DMS 273 (cell line): ENCODE results near the gene KRTAP5-3.

Experiments
- DNase-seq: peaks from one replicate; lab custom pipeline; 2025; ENCODE audit not compliant: unreplicated experiment; lab: John Stamatoyannopoulos, UW

KRTAP5-3 gene

DNA sequence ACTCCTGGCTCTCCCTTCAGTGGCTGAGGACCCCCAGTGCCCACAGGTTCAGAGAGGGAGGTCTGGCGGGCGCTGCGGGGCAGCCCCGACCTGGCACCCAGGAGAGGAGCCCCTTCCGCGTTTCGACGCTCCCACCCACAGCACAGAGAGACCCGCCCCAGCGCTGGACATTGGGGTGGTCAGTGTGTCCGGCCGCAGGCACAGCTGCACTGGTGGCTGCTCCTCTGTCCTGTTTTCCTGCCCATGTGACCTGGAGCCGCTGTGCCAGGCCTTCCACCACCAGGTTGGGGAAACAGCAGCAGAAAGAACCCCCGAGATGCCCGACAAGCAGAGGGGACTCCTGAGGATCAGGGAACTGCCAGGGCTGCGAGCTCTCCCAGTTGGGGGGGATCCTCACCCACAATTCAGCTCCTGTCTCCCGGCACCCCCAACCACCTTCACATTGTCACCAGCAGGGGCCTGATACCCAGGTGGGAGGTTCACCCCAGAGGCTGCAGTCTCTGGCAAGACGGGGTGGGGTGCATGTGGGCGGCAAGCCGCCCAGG is 35.0 kb upstream of the KRTAP5-3 start:
- no peak for DNase-seq

DNA sequence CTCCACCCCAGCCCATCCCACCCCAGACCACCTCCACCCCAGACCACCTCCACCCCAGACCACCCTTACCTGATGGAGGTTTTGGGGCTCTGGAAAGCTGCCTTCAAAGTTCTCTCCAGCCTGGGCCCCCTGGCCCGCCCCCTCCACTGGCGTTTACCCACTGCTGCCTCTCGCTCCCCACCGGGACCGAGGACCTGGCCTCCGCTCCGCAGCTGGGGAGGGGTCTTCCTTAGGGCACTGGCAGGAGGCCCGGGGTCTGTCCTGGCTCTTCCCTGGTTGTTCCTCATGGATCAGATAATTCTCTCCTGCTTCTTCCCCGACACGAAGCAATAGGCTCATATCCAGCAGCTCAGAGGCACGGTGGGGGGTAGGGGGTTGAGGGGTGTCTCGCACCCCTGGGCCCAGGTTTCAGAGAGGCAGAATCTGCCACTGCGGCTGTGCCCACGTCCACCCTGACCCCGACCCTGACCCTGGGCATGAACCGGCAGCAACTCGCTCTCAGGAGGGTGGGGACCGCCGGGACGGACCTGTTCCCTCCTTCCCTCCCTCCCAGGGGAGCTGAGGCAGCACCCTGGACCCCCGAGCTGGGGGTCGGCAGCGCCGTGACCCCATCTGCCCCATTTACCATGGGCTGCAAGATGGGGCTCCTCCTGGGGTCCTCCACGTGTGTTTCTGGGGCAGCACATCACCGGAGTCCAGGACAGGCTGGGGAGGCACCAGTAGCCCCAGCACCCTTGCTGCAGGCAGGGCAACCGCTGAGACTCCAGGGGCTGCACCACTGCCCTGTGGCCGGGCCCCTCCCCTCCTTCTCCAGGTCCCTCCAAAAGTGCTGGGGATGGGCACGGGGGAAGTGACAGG is 34.3 kb upstream of the KRTAP5-3 start:
- no peak for DNase-seq

DNA sequence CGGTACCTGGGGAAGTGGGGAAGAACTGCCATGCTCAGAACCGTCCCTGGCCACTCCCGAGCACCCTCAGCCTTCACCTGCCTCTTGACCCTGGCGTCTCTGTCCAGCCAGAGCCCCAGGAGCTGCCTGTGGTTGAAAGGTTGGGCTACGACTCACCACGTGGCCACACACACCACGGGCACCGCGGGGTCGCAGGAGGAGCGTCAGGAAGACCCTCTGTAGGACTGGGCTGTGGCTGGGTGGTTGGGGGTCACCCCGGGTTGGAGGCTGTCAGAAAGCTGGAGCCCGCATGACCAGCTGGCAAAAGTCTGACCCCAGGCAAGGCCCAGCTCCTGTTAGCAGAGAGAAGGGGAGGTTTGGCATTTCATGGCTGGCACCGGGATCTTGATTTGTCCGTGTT is 32.8 kb upstream of the KRTAP5-3 start:
- no peak for DNase-seq

DNA sequence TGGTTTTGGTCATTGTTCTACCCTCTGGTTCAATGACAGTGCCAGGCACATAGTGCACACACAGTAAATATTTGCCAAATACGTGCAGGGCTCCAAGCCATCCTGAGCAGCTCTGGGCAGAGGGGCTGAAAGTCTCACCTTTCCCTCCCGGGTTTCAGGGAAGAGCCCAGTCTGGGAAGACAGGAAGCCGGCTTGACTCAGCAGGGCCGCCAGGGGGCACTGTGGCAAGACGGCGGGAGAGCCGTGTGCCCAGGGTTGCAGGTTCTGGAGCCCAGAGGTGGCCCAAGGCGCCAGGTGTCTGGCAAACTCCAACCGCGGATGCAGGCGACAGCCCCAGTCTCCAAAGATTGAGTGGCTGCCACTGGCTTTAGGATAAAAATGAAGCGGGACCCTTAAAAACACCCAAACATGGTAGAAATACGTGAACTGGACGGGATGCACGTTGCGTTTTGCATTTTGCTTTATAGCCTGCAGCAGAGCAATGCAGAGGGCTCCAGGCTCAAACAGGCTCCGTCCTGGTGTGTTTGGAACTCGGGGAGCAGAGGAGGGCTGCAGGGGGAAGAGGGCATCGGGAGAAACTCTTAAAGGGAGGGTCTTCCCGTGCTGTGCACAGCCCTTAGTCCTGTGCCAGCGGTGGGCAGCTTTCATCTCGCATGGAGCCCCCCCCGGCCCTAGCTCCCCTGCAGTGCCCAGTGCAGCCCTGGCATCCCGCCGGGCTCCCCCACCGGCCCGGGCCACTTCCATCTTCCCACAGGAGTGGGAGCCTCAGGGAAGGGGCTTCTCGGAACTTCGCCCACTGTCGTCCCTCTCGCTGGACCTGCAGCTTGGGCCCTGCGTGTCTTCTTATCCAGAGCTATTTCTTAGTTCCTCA is 32.0 kb upstream of the KRTAP5-3 start:
- DNase-seq, result peak; percentile 68

DNA sequence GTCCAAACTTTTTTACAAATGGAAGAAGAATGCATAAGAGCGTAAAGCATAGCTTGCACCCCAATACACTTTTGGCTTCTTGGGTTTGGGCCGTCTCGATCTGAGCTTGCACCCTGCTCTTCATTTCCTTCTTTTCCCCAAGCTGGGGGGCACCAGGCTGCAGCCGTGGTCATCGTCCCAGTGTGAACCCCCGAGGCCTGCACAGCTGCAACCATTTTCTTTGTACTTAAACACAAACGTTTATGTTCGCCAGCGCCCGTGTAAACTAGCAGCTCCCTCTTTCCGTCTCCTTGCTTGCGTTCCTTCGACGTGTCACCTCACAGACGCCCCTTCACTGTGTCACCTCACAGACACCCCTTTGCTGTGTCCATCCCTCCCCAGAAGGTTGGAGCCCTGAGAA is 31.4 kb upstream of the KRTAP5-3 start:
- no peak for DNase-seq

DNA sequence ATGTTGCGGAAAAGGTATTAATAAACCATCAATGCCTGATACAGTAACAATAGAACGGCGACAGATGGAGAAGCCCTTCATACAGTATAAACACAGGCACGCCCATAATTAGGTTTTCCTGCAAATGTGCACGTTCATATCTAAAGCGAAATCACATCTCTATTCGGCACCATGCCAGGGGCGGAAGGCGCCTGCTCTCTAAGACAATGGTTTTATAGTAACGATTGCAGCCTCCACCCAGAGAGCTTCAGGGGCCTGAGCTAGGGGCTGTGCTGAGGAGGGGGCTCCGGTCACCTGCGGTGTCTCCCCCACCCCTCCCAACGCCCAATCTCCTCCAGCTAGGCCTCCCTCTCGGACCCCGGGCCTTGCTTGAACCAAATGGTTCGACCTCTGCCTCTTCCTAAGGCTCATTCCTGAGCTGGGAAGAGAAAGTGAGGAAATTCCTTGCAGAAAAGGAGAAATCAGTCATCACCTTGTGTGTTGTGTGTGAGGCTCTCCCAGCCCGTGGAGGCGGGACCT is 30.9 kb upstream of the KRTAP5-3 start:
- DNase-seq, result peak; percentile 59

DNA sequence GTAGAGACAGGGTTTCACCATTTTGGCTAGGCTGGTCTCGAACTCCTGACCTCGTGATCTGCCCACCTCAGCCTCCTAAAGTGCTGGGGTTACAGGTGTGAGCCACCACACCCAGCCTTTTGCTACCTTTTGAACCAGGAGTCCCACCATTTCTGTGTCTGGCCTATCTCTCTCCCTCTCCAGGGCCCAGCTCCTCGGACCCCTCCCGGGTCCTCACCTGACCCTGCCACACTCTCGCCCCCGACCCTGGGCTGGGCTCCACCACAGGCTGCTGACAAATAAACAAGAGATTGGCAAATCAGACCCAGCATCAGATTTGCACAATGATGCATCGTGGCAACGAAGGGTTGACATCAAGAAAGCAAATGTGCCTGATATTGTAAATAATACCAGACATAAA is 30.1 kb upstream of the KRTAP5-3 start:
- no peak for DNase-seq

DNA sequence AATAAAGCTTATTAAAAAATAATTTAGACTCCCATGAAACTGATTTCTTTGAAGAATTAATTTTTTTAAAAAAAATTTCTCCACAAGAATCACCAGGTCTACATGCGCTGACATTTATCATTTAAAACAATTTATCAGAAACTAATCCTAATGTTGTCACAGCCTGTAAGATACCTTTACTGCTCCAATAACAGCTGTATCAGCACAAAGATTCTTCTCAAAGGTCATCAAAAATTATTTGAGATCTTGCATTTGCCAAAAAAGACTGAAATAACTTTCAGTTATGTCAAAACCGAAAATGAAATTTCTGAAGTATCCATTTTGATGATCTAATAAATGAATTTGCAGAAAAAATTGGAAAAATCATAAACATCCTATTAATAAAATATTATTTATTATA is 29.4 kb upstream of the KRTAP5-3 start:
- no peak for DNase-seq

DNA sequence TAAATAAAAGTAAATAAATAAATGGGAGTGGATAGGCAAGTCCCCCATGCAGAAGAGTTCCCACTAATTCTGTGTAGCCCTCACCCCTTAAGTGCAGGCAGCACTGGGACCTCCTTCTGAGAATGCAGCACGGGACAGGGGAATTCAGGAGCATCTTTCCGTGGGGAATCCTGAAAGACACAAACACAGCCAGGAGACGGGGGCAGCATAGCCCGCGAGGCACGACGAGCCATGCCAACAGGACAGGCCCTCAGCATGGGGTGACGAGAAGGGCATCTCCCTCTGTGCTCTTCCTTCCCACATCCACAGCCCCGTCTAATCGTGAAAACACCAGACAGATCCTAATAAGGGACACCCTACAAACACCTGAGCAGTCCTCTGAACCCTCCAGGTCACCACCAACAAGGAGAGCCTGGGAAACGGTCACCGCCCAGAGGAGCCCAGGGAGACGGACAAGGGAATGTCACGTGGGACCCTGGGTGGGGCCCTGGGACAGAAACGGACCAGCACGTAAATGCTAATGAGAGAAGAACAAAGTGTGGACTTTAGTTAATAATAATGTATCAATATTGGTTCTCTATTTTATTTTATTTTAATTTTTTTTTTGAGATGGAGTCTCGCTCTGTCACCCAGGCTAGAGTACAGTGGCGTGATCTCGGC is 28.2 kb upstream of the KRTAP5-3 start:
- no peak for DNase-seq

DNA sequence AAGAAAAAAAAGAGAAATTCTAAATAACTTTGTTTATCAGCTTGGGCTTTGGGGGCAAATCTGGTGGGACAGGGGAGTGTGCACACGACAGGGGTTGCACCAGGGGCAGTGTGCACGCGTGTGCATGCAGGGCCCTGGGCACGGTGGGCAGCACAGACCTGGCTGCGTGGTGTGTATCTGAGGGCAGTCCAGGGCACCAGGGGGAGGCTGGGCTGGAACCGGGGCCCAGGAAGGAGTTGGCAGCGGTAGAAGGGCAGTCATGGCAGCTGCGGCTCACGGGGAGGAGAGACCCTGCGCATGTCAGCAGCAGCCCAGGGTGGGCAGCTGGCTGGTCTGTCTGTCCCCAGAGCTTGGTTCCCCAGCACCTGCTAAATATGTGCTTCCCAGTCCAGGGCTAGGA is 25.6 kb upstream of the KRTAP5-3 start:
- no peak for DNase-seq

DNA sequence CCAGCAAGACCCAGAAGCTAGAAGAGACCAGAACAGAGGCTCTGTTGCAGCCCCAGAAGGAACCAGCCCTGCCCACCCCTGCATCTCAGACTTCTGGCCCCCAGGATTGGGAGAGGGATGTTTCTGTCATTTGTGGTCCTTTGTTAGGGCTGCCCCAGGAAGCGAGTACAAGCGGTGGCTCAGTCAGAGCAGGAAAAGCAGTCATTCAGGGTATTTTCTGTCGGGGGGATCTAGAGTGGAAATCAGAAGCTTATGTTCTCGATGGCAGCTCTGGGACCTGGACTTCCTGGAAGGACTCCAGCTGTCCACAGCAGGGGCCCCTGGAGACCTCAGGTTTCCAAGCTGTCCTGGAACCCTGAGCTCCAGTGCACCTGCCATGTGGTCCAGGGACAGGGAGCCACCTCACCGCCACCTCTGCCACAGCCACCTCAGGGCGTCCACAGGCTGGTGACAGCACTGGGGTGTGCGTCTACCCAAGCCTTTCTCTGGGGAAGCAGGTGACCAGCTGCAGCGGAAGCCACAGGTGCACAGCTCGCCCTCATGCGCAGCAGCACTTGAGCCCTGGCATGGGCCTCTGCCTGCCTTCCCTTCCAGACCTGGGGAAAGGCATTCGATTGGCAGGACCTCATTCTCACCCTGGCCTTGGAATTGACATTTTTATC is 23.9 kb upstream of the KRTAP5-3 start:
- DNase-seq, result no peak

DNA sequence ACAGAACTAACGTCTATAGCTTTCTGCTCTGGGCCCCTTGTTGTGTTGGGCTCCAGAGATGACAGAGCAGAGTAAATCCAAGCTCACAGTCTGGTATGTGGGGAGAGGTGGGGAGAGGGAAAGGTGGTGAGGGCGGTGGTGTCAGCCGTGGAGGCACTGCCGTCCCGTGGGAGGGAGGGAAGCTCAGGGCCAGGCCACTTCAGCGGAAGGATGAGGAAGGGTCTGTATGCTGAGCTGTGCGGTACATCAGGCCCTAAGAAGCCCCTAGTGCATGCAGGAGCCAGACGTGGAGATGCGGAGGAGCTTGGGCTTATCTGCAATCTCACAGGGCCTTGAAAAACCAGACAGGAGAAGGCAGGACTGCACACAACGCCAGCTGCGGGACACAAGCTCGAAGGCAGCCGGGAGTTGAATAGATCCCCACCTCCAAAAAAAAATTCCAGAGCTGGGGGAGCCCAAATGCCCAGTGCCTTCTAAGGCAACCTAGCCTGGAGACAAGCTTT is 22.9 kb upstream of the KRTAP5-3 start:
- DNase-seq, result no peak

DNA sequence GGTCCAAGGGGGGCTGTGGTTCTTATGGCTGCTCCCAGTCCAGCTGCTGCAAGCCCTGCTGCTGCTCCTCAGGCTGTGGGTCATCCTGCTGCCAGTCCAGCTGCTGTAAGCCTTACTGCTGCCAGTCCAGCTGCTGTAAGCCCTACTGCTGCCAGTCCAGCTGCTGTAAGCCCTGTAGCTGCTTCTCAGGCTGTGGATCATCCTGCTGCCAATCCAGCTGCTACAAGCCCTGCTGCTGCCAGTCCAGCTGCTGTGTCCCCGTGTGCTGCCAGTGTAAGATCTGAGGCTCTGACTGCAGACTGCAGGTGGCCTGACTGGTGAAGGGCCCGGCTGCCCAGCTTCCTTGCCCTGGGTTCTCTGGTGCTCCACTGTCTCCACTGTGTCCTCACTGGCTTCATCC is 22.0 kb upstream of the KRTAP5-3 start:
- DNase-seq, result no peak

DNA sequence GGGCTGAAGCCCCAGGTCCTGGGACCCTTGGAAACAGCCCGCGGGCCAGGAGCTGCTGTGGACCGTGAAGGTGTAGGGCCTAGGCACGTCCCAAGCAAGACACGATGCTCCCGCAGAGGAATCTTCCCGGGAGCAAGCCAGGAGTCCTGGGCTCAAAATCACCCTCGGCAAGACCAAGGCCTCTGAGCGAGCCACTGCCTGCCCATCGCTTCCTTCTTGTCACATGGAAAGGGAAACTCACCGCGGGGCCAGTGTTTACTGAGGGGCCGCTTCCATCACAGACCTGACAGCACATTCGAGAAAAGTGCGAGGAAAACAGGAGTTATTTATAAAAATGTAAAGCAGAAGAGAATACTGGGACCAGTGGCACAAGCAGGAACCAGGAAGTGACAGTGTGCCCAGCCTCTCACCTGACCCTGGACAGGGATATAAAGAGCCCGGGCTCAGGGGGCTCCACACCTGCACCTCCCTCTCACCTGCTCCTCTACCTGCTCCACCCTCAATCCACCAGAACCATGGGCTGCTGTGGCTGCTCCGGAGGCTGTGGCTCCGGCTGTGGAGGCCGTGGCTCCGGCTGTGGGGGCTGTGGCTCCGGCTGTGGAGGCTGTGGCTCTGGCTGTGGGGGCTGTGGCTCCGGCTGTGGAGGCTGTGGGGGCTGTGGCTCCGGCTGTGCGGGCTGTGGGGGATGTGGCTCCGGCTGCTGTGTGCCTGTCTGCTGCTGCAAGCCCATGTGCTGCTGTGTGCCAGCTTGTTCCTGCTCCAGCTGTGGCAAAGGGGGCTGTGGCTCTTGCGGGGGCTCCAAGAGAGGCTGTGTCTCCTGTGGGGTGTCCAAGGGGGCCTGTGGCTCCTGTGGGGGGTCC is 21.3 kb upstream of the KRTAP5-3 start, which contains the start of gene KRTAP5-5:
TSS of gene KRTAP5-5 (plus strand) at position 450 of the 860 bp plus-strand sequence. CDS start at position 516, 66 bp downstream.
- no peak for DNase-seq

DNA sequence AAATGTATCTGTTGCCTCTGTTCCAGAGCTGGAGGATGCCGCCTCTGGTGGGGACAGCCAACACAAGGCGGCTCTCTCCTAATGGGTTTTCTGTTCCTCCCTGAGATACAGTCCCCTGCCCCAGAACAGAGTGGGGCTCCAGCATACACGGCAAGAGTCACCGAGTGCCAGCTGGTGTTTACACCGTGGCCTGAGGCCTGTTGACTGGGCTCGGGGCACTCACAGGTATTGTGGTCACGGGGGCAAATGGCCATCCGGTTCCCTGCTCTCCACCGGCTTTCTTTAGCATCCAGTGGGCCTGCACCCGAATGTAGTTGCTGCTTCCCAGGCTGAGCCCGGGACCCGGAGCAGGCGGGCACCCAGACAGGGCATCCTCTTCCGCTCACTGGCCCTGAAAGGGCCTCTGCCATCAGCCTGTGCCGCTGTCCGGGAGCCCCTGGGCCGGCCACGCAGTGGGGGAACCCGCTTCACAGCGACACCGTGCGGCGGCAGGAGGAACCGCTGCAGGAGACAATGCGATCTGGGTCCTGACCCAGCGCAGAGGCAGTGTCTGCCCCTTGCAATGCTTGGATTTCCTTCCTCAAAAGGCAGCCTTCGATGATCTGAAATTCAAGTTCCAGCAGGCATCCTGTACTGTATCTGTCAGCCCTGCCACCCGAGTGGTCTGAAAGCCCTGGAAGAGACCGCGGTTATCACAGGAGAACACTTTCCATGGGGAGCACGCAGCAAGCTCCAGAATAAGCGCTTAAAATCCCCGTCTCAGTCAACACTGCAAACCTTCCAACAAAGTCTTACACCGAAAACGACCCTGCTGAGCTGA is 20.5 kb upstream of the KRTAP5-3 start:
- DNase-seq, result peak; percentile 63

DNA sequence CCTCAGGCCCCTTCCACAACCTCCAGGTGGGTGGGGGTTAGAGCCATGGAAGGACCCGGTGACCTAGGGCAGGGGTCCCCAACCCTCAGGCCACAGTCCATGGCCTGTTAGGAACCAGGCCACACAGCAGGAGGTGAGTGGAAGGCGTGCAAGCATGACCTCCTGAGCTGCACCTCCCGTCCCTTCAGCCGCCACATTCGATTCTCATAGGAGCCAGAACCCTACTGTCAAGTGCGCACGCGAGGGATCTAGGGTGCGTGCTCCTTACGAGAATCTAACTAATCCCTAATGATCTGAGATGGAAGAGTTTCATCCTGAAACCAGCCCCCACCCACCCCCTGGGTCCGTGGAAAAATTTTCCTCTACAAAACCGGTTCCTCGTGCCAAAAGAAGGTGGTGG is 17.3 kb upstream of the KRTAP5-3 start:
- no peak for DNase-seq

DNA sequence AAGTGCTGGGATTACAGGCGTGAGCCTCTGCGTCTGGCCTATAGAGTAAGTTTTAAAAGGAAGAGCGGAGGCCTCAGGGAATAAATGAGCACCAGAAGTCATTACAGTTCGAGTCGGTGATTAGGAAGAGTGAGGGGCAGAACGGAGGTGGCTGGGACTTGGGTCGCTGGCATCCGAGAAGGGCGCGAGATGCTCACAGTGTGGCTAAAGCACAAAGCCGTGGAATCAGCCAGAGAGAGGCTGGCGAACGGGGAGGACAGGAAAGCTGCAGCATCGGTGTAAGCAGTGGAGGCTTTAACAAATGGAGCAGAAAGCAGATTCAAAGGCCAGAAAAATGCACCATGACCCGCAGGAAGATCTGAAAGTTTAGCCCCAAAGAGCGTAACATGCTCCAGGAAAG is 16.4 kb upstream of the KRTAP5-3 start:
- no peak for DNase-seq

DNA sequence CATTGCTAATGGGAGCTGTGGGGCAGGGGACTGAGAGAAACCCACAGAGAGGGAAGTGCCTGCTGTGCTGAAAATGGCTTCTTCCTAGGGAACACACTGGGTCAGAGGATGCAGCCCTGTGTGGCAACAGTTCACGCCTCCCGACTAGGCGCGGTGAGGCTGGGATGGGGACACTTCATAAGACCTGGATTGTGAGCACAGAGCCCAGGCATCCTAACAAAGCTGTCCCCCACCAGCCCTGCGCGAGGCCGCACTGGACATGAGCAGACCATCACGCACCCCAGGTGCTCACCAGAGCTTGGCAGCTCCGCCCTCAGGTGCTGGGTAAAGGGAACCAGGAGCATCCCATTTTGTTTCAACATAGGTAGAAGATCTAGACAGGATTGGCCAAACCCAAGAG is 15.5 kb upstream of the KRTAP5-3 start:
- no peak for DNase-seq
